HG03460 (cell line): Measurements from ENCODE around the gene MXRA8.

Source experiments
- ATAC-seq: cut with Tn5 transposase; IDR thresholded peaks from one replicate; pipeline ENCODE4 v1.9.1; 2021; ENCODE audit not compliant: unreplicated experiment

MXRA8 gene

GRCh38 chr1:1309251-1310108, 48.9 kb downstream of the MXRA8 start:
- ATAC-seq: no peak

- ATAC-seq: peak; percentile 0
These were observed 49.6 kb downstream of the MXRA8 start for GRCh38 chr1:1308756-1309250.

- ATAC-seq: peak; percentile 48
These were observed 50.2 kb downstream of the MXRA8 start, which contains the start of the genes ACAP3 and PUSL1 for GRCh38 chr1:1307923-1308755. Gene ACAP3, minus strand, starts transcription at chr1:1307930. Its CDS starts 115 bp downstream, at chr1:1307815. Gene PUSL1, plus strand, starts transcription at chr1:1308597. Its CDS starts 47 bp downstream, at chr1:1308644.

GRCh38 chr1:1307261-1307922, 51.0 kb downstream of the MXRA8 start:
- peak; percentile 9 for ATAC-seq

GRCh38 chr1:1306661-1307260, 51.6 kb downstream of the MXRA8 start:
- no peak for ATAC-seq

GRCh38 chr1:1306070-1306660, 52.2 kb downstream of the MXRA8 start:
- ATAC-seq: no peak

GRCh38 chr1:1305300-1306069, 52.9 kb downstream of the MXRA8 start:
- ATAC-seq: no peak

GRCh38 chr1:1304331-1305299, 53.7 kb downstream of the MXRA8 start:
- no peak for ATAC-seq

GRCh38 chr1:1303736-1304135, 54.6 kb downstream of the MXRA8 start:
- no peak for ATAC-seq

- no peak for ATAC-seq
These were observed 55.3 kb downstream of the MXRA8 start for GRCh38 chr1:1302951-1303509.
